ENCODE results near the gene APOM. TPM values are rescaled to one million over a fixed set of nuclear protein-coding genes. Genes with fewer than 3 reads are reported as not detected.

The APOM gene
- total and polyA plus RNA-seq, 8 donors = 0.62 to 5.0 (median 1.2) TPM

GRCh38 chr6:31619805-31620585, 35.7 kb upstream of the APOM start:
- WGBS, 2 donors = 0 to 1% methylated on average over 47 to 50 of the region's 50 CpGs
- Histone ChIP-seq H3K27ac (peak overlapping the region; percentile 80 to 92 (median 88)), H3K9me3 (no peaks in the 10 kb centered on the region), H3K27me3 (no peaks in the 10 kb centered on the region), H3K36me3 (peaks cover 4 to 10% (median 10%) of the 10 kb centered on the region in 3 donors), H3K4me1 (peaks cover 4 to 8% (median 4%) of the 10 kb centered on the region in 3 donors), H3K4me3 (peak overlapping the region; percentile 1 to 88 (median 47))
- TF ChIP-seq CTCF (IDR thresholded peaks at IDR 0.05) = no peak
- DNase-seq = peak; percentile 92 to 99 (median 98)
- peak; percentile 93 for FAIRE-seq
- intact Hi-C loops (cut with DNase I) = no loop called here
- peak; percentile 89 to 94 (median 90) for ATAC-seq

- peaks cover 4 to 8% (median 4%) of the 10 kb centered on the region in 3 donors for H3K4me1 ChIP-seq
- peaks cover 10 to 18% (median 17%) of the 10 kb centered on the region in 3 donors for H3K36me3 ChIP-seq
- intact Hi-C loops (cut with DNase I) = no loop called here
- peak within 1 kb of the TSS; percentile 80 to 92 (median 88) for H3K27ac ChIP-seq
- H3K4me3 ChIP-seq = peak within 1 kb of the TSS; percentile 58 to 88 (median 78)
- H3K9me3 ChIP-seq = no peaks in the 10 kb centered on the region
- FAIRE-seq = no peak
- peak; percentile 39 to 84 (median 52) for ATAC-seq
- DNase-seq = peak in 3 of 6 donors; percentile 94 to 97 (median 96)
- no peak for TF ChIP-seq CTCF (IDR thresholded peaks at IDR 0.05)
- no peaks in the 10 kb centered on the region for H3K27me3 ChIP-seq
- 0% methylated on average over 30 to 60 of the region's 67 CpGs for WGBS, 2 donors
Measured at GRCh38 chr6:31620586-31621319, 34.9 kb upstream of the APOM start, which contains the start of gene PRRC2A. PRRC2A (plus strand) TSS chr6:31620715; CDS start chr6:31622790, 2,075 bp downstream.

- Histone ChIP-seq H3K9me3 (no peaks in the 10 kb centered on the region), H3K4me3 (peak overlapping the region; percentile 58 to 88 (median 78)), H3K4me1 (peaks cover 4 to 8% (median 4%) of the 10 kb centered on the region in 3 donors), H3K27ac (peak overlapping the region; percentile 80 to 92 (median 88)), H3K36me3 (peaks cover 10 to 25% (median 24%) of the 10 kb centered on the region in 3 donors), H3K27me3 (no peaks in the 10 kb centered on the region)
- WGBS, 2 donors = 4 to 7% methylated on average over 15 of the region's 15 CpGs
- DNase-seq (no peak), FAIRE-seq (no peak), ATAC-seq (no peak)
- no peak for TF ChIP-seq CTCF (IDR thresholded peaks at IDR 0.05)
- intact Hi-C loops (cut with DNase I) = no loop called here
Measured at GRCh38 chr6:31621320-31621939, 34.3 kb upstream of the APOM start.

- no peak for DNase-seq
- no peak for TF ChIP-seq CTCF (IDR thresholded peaks at IDR 0.05)
- peaks cover 4 to 8% (median 4%) of the 10 kb centered on the region in 3 donors for H3K4me1 ChIP-seq
- ATAC-seq = no peak
- peaks cover 15 to 30% (median 30%) of the 10 kb centered on the region in 3 donors for H3K36me3 ChIP-seq
- H3K9me3 ChIP-seq = no peaks in the 10 kb centered on the region
- 15 to 18% methylated on average over 4 of the region's 4 CpGs for WGBS, 2 donors
- peak overlapping the region in 3 of 4 donors; percentile 58 to 88 (median 78) for H3K4me3 ChIP-seq
- H3K27me3 ChIP-seq = no peaks in the 10 kb centered on the region
- no peak for FAIRE-seq
- peak overlapping the region in 2 of 4 donors; percentile 91 to 92 for H3K27ac ChIP-seq
- intact Hi-C loops (cut with DNase I) = no loop called here
Measured at GRCh38 chr6:31621991-31622390, 33.7 kb upstream of the APOM start.

Measured in pancreas (tissue), 10 donors.